NB4 (cell line): Measurements from ENCODE around the gene CTIF.

ENCODE experiments used
- DNase-seq: peaks from one replicate; pipeline ENCODE4 v3.0.0; 2010; ENCODE audit warnings: low read depth
- H3K4me3 ChIP-seq: one replicate; pipeline ENCODE4 v1.5.1; 2011; ENCODE audit warnings: mild to moderate bottlenecking, low read depth, low read length, moderate library complexity
- CTCF ChIP-seq: IDR thresholded peaks from one replicate; pipeline ENCODE4 v1.5.1; 2012; ENCODE audit warnings: low read depth, low read length
- MAX ChIP-seq: IDR thresholded peaks from 2 replicates; pipeline ENCODE4 v1.6.1; 2011; ENCODE audit warnings: low read depth, low read length
- MYC ChIP-seq: IDR thresholded peaks from 2 replicates; pipeline ENCODE4 v1.6.1; 2011; ENCODE audit warnings: low read depth, low read length
- POLR2A ChIP-seq: IDR thresholded peaks from 2 replicates; pipeline ENCODE4 v1.6.1; 2011; ENCODE audit warnings: mild to moderate bottlenecking; ENCODE audit not compliant: insufficient read length; ENCODE audit errors: extremely low read depth

CTIF gene

GRCh38 chr18:48728204-48728833 lies 189.5 kb downstream of the CTIF start:
- H3K4me3 ChIP-seq, result no peak overlapping the region
- TF ChIP-seq POLR2A, result no peak
- no peak for TF ChIP-seq MYC
- no peak for TF ChIP-seq CTCF
- no peak for TF ChIP-seq MAX
- DNase-seq, result peak; percentile 18

GRCh38 chr18:48729404-48729803 lies 190.6 kb downstream of the CTIF start:
- TF ChIP-seq MAX (no peak), CTCF (no peak), POLR2A (no peak), MYC (no peak)
- no peak overlapping the region for H3K4me3 ChIP-seq
- DNase-seq, result no peak

GRCh38 chr18:48730010-48730409 lies 191.2 kb downstream of the CTIF start:
- TF ChIP-seq POLR2A (no peak), MYC (no peak), MAX (no peak), CTCF (no peak)
- no peak overlapping the region for H3K4me3 ChIP-seq
- DNase-seq, result no peak

- DNase-seq, result no peak
Measured at GRCh38 chr18:48732767-48733424, 194.1 kb downstream of the CTIF start.

GRCh38 chr18:48733643-48734253 lies 194.9 kb downstream of the CTIF start:
- TF ChIP-seq CTCF, result no peak
- no peak for TF ChIP-seq MAX
- no peak for TF ChIP-seq MYC
- TF ChIP-seq POLR2A, result no peak
- no peak for DNase-seq
- no peak overlapping the region for H3K4me3 ChIP-seq

More at GRCh38 chr18:48732767-48733424, 194.1 kb downstream of the CTIF start:
- no peak overlapping the region for H3K4me3 ChIP-seq
- TF ChIP-seq CTCF (no peak), POLR2A (no peak), MAX (no peak), MYC (no peak)
